CD4-positive, CD25-positive, alpha-beta regulatory T cell (primary cell): Measurements from ENCODE around the gene GNAL. TPM values are rescaled to one million over a fixed set of nuclear protein-coding genes. Genes with fewer than 3 reads are reported as not detected.

Source experiments
- ATAC-seq, 2 donors: fragments of 150-1000 bp; cut with Tn5 transposase; one replicate each; pipeline ENCODE4 v1.10.0; 2021; ENCODE audit warnings: low read depth in 2 of 2, moderate number of reproducible peaks in 2 of 2, moderate library complexity in 1 of 2
- DNase-seq, 3 donors: peaks; one replicate each; pipeline versions ENCODE4 v3.0.0 to v3.0.0-alpha.2; 2012 to 2022; ENCODE audit warnings: mixed read lengths in 1 of 3
- H3K27ac ChIP-seq: one replicate; pipeline ENCODE4 v1.7.0; 2013; ENCODE audit warnings: mild to moderate bottlenecking, low read length; ENCODE audit not compliant: insufficient read depth, poor library complexity, severe bottlenecking
- H3K27me3 ChIP-seq: one replicate; pipeline ENCODE4 v1.7.0; 2013; ENCODE audit warnings: low read length; ENCODE audit not compliant: control insufficient read depth, insufficient read depth
- H3K36me3 ChIP-seq: one replicate; pipeline ENCODE4 v1.7.0; 2013; ENCODE audit warnings: mild to moderate bottlenecking, low read length, moderate library complexity; ENCODE audit not compliant: control insufficient read depth, insufficient read depth
- H3K4me1 ChIP-seq: 2 replicates; pipeline ENCODE4 v1.7.0; 2013; ENCODE audit warnings: mild to moderate bottlenecking, low read length; ENCODE audit not compliant: insufficient read depth, control insufficient read depth, poor library complexity, severe bottlenecking
- H3K4me3 ChIP-seq: one replicate; pipeline ENCODE4 v1.7.0; 2013; ENCODE audit warnings: low read depth, mild to moderate bottlenecking, low read length, moderate library complexity
- H3K9me3 ChIP-seq, 2 experiments: 1 replicate in 1 of 2; 2 replicates in 1 of 2; pipeline ENCODE4 v1.7.0; 2013; ENCODE audit warnings: low read length in 2 of 2, mild to moderate bottlenecking in 1 of 2, moderate library complexity in 1 of 2; ENCODE audit not compliant: control insufficient read depth in 2 of 2
- H3K27ac Mint-ChIP-seq, 3 donors: one replicate each; pipeline ENCODE4 v1.8.0; 2020 to 2022; ENCODE audit warnings: mild to moderate bottlenecking in 3 of 3, mixed read lengths in 3 of 3, moderate library complexity in 2 of 3
- H3K27me3 Mint-ChIP-seq: one replicate; pipeline ENCODE4 v1.8.0; 2022; ENCODE audit warnings: mild to moderate bottlenecking, mixed read lengths
- H3K36me3 Mint-ChIP-seq: one replicate; pipeline ENCODE4 v1.8.0; 2020; ENCODE audit warnings: mixed read lengths
- H3K4me1 Mint-ChIP-seq, 4 donors: one replicate each; pipeline ENCODE4 v1.8.0; 2020 to 2022; ENCODE audit warnings: mixed read lengths in 4 of 4, mild to moderate bottlenecking in 1 of 4
- H3K4me3 Mint-ChIP-seq, 4 donors: one replicate each; pipeline ENCODE4 v1.8.0; 2020 to 2022; ENCODE audit warnings: mild to moderate bottlenecking in 4 of 4, mixed read lengths in 4 of 4, moderate library complexity in 3 of 4
- H3K9me3 Mint-ChIP-seq, 7 donors: one replicate each; pipeline ENCODE4 v1.8.0; 2020 to 2022; ENCODE audit warnings: mixed read lengths in 7 of 7, mild to moderate bottlenecking in 3 of 7, moderate library complexity in 2 of 7
- polyA plus RNA-seq, 4 donors: library from polyadenylated mRNA; unstranded; fragments of 300-500 nt; fragmentation: Illumina TruSeq; gene quantifications; one replicate each; pipeline ENCODE4 v1.2.3, GENCODE V29; 2021
- total RNA-seq: library from RNA; stranded (reverse); gene quantifications from one replicate; pipeline ENCODE4 v1.2.3, GENCODE V29; 2022

GNAL gene
- total and polyA plus RNA-seq, 5 donors from 2014 or later: 0.05 to 0.76 (median 0.09) TPM; not detected in 2

DNA sequence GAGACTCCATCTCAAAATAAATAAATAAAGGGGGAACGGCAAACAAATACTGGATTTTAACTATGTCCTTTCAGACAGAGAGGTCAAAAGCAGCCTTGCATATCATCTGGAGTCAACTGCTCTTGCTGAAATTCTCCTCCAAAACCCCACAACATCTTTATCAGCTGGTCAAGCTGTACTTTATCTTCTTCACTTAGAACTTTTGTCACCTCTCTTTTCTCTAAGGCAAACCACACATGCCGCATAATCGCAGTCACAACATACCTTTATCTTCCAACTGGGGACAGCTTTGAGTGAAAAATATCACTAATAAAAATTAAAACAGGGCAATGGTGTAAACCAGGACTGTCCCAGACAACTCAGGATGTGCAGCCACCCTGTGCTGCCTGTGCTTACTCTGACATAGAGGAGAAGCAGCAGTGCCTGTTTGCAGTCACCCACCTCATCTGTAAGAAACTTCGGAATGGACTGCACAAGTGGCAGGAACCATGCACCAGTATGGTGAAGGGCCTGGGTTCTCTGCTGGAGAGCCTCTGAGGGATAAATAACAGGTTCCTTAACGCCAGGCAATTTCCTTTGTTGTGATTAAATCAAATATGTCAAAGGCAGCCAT lies 212.9 kb downstream of the GNAL start:
- H3K36me3 Mint-ChIP-seq: peaks cover 28% of the 10 kb centered on the region
- H3K4me3 Mint-ChIP-seq: peak overlapping the region in 1 of 4 donors; percentile 4
- H3K4me3 ChIP-seq: no peak overlapping the region
- no peak for DNase-seq
- H3K27ac Mint-ChIP-seq: peak overlapping the region in 2 of 3 donors; percentile 21 to 56
- H3K27ac ChIP-seq: no peak overlapping the region
- no peaks in the 10 kb centered on the region for H3K9me3 ChIP-seq
- no peaks in the 10 kb centered on the region for H3K9me3 Mint-ChIP-seq
- H3K4me1 Mint-ChIP-seq: peaks cover 10 to 27% (median 20%) of the 10 kb centered on the region in 4 donors
- no peak for ATAC-seq
- no peaks in the 10 kb centered on the region for H3K27me3 Mint-ChIP-seq
- peaks cover 2% of the 10 kb centered on the region for H3K4me1 ChIP-seq
- H3K36me3 ChIP-seq: peaks cover 38% of the 10 kb centered on the region
- H3K27me3 ChIP-seq: no peaks in the 10 kb centered on the region

DNA sequence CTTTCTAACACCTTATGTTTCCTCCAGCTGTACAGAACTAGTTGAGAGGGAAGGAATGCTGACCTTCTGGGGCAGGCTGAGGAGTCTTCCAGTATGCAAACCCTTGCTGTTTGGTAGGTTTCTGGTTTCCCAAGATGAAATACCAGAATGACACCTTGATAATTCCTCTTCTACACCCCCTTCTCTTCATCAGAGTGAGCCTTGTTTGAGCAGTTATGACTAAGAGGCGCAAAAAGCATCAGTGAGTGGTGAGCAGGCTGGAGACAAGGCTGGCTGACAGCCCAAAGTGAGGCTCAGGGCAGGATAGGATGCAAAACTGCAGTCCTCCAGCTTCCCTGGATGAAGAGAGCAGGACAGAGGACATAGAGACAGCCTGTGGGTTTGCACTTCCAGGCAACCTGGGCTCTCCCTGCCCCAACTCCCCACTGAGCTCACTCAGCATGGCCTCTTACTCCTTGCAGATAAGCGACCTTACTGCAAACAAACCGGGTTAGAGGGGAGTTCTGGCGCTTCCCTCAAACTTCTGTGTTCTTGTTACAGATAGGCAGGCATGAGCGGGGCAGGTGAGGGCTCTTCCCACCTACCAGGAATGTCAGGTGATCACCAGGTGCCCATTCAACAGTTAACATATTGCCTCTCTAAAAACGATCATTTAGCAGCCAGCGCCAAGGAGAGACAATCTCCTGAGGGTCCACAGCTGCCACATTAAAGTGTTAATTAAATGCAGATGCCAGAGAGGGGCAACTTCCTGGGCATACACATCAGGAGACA lies 213.6 kb downstream of the GNAL start:
- peaks cover 38% of the 10 kb centered on the region for H3K36me3 ChIP-seq
- H3K27me3 Mint-ChIP-seq: no peaks in the 10 kb centered on the region
- H3K9me3 Mint-ChIP-seq: no peaks in the 10 kb centered on the region
- no peak for ATAC-seq
- H3K27ac ChIP-seq: no peak overlapping the region
- H3K4me1 ChIP-seq: peaks cover 10% of the 10 kb centered on the region
- DNase-seq: no peak
- peaks cover 22% of the 10 kb centered on the region for H3K36me3 Mint-ChIP-seq
- H3K4me3 ChIP-seq: no peak overlapping the region
- peaks cover 10 to 35% (median 26%) of the 10 kb centered on the region in 4 donors for H3K4me1 Mint-ChIP-seq
- no peaks in the 10 kb centered on the region for H3K9me3 ChIP-seq
- H3K27me3 ChIP-seq: no peaks in the 10 kb centered on the region
- peak overlapping the region in 1 of 4 donors; percentile 4 for H3K4me3 Mint-ChIP-seq
- peak overlapping the region in 2 of 3 donors; percentile 15 to 21 for H3K27ac Mint-ChIP-seq

DNA sequence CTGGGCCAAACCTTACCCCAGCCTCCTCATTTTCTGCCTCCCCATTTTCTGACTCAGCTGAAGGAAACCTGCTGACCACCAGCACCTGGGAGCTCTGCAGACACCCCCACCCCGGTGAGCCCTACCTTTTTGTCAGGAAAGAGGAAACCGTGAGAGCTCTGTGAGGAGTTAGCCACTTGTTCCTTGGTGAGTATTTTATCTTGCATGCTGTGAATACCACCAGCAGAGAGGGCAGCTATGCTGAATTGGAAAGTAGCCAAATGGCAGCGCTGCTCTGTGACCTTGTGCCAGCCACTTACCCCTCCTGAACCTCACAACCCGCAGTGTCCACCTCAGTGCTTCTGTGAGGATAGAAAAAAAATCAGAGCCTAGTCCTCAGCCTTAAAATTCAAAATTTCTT lies 216.5 kb downstream of the GNAL start:
- peaks cover 15% of the 10 kb centered on the region for H3K36me3 Mint-ChIP-seq
- peak overlapping the region; percentile 33 for H3K27ac ChIP-seq

DNA sequence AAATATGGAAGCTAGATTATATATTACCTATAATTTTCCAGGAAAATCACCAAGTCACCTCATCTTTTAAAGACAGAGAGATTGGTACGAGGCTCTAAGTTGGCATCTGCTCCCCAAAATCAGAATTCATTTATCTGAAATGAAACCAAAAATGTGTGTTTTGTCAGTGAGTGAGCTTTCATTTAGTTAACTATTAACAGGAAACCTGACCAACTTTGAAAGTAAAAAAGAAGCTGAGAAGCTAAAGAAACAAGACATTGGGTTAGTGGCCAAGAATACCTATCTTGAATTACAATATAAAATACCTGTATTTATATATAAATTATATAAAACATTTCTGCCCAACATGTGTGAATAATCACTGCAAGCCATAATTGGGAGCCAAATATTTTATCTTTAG lies 217.1 kb downstream of the GNAL start:
- H3K27ac Mint-ChIP-seq: peak overlapping the region; percentile 46 to 56 (median 56)

More for the DNA sequence above, 216.5 kb downstream of the GNAL start:
- ATAC-seq (no peak), DNase-seq (no peak)
- Mint-ChIP-seq H3K27ac (peak overlapping the region; percentile 46 to 56 (median 56)), H3K27me3 (no peaks in the 10 kb centered on the region), H3K4me1 (peaks cover 16 to 43% (median 29%) of the 10 kb centered on the region in 4 donors), H3K4me3 (peak overlapping the region in 3 of 4 donors; percentile 52 to 79 (median 53)), H3K9me3 (no peaks in the 10 kb centered on the region)
- H3K9me3 ChIP-seq: no peaks in the 10 kb centered on the region
- no peaks in the 10 kb centered on the region for H3K27me3 ChIP-seq
- peaks cover 20% of the 10 kb centered on the region for H3K4me1 ChIP-seq
- peaks cover 26% of the 10 kb centered on the region for H3K36me3 ChIP-seq
- H3K4me3 ChIP-seq: no peak overlapping the region

DNA sequence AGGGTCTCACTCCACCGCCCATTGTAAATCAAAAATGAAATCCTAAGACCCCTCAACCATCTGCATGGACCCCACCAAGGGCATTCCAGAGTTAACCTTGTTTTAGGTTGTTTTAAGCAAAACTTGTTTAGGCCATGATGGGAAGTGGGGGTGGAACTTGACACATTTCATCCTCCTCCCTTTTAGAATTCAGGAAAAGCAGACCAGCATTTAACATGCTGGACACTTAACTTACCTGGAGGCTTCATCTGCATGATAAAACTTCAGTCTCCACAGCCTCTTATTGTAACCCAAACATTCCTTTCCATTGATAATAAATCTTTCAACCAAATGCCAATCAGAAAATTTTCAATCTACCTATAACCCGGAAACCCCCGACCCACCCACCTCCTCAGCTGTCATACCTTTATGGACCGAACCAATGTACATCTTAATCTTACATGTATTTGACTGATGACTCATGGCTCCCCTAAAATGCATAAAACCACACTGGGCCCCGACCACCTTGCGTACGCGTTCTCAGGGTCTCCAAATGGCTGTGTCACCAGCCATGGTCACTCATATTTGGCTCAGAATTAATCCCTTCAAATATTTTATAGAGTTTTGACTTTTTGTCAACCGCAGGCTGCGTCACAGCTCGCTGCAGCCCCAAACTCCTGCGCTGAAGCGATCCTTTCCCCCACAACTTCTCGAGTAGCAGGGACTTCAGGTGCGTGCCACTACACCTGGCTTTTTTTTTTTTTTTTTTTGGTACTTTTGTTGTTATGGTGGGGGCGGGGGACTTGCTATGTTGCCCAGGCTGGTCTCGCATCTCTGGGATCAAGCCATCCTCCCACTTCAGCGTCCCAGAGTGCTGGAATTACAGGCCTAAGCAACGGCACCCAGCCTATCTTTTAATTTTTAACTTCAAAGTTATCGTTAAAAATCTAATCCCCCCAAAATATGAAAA lies 218.1 kb downstream of the GNAL start:
- peak overlapping the region; percentile 95 to 96 (median 95) for H3K27ac Mint-ChIP-seq
- peaks cover 9% of the 10 kb centered on the region for H3K36me3 Mint-ChIP-seq
- H3K4me1 Mint-ChIP-seq: peaks cover 16 to 38% (median 26%) of the 10 kb centered on the region in 4 donors
- no peaks in the 10 kb centered on the region for H3K27me3 Mint-ChIP-seq
- DNase-seq: no peak
- Histone ChIP-seq H3K4me3 (peak overlapping the region; percentile 93), H3K9me3 (no peaks in the 10 kb centered on the region), H3K27ac (peak overlapping the region; percentile 47), H3K36me3 (peaks cover 18% of the 10 kb centered on the region), H3K27me3 (no peaks in the 10 kb centered on the region), H3K4me1 (peaks cover 20% of the 10 kb centered on the region)
- H3K9me3 Mint-ChIP-seq: no peaks in the 10 kb centered on the region
- ATAC-seq: no peak
- peak overlapping the region; percentile 94 to 98 (median 96) for H3K4me3 Mint-ChIP-seq

More for the DNA sequence above, 217.1 kb downstream of the GNAL start:
- Histone ChIP-seq H3K27me3 (no peaks in the 10 kb centered on the region), H3K4me3 (no peak overlapping the region), H3K4me1 (peaks cover 20% of the 10 kb centered on the region), H3K36me3 (peaks cover 24% of the 10 kb centered on the region), H3K9me3 (no peaks in the 10 kb centered on the region), H3K27ac (peak overlapping the region; percentile 33)
- Mint-ChIP-seq H3K4me1 (peaks cover 16 to 43% (median 29%) of the 10 kb centered on the region in 4 donors), H3K27me3 (no peaks in the 10 kb centered on the region), H3K9me3 (no peaks in the 10 kb centered on the region), H3K36me3 (peaks cover 15% of the 10 kb centered on the region), H3K4me3 (peak overlapping the region; percentile 53 to 79 (median 58))
- DNase-seq (peak in 1 of 3 donors; percentile 34), ATAC-seq (no peak)

DNA sequence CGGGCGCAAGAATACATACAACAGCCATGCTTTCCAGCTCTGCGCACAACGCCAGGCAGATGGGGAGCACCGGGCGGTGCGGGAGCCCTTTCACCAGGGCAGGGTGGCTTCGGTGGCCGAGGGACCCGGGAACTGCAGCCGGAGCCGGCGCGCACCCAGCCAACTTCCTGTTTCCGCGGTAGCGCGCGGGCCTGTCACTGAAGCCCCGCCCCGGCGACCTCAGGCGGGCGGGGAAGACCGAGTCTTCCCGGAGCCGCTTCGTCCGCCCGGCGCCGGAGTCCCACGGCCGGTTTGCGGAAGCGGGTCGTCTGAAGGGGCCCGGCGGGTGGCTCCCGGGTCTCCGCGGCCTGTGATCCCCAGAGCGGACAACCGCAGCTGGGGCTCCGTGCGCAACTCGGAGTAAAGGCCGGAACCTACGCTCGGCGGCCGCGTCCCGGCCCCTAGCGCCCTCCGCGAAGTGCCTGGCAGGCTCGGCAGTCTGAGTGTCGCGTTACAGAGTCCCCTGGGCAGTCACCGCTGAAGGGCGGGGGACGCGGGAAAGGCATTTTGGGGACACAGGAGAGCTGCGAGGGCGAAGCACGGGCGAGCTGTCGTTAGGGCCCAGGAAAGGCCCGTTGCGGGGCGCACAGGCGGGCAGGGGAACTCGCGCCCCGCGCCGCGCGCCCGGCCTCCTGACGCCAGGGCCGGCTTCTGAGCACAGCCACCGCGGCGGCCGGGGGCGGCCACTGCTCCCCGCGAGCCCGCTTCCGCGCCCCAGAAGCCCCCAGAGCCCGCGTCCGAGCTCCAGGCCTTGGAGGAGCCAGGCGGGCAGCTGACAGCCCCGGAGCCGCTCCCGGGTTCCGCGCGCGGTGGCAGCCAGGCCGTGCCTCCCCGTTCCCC lies 219.4 kb downstream of the GNAL start, which contains the start of gene MPPE1:
MPPE1 (minus strand) TSS at position 136 of the 879 bp plus-strand sequence. CDS start 11,053 bp downstream, outside the sequence.
- peaks cover 10% of the 10 kb centered on the region for H3K36me3 ChIP-seq
- no peaks in the 10 kb centered on the region for H3K27me3 ChIP-seq
- Mint-ChIP-seq H3K9me3 (no peaks in the 10 kb centered on the region), H3K36me3 (peaks cover 4% of the 10 kb centered on the region), H3K27me3 (no peaks in the 10 kb centered on the region), H3K4me3 (peak within 1 kb of the TSS; percentile 94 to 98 (median 96)), H3K27ac (peak within 1 kb of the TSS; percentile 95 to 96 (median 95)), H3K4me1 (peaks cover 15 to 38% (median 25%) of the 10 kb centered on the region in 4 donors)
- H3K4me1 ChIP-seq: peaks cover 20% of the 10 kb centered on the region
- H3K27ac ChIP-seq: peak within 1 kb of the TSS; percentile 92
- H3K4me3 ChIP-seq: peak within 1 kb of the TSS; percentile 93
- peak; percentile 89 to 92 for ATAC-seq
- DNase-seq: peak; percentile 80 to 94 (median 86)
- H3K9me3 ChIP-seq: no peaks in the 10 kb centered on the region
